ENCODE results near the gene UCP2.

UCP2 gene

DNA sequence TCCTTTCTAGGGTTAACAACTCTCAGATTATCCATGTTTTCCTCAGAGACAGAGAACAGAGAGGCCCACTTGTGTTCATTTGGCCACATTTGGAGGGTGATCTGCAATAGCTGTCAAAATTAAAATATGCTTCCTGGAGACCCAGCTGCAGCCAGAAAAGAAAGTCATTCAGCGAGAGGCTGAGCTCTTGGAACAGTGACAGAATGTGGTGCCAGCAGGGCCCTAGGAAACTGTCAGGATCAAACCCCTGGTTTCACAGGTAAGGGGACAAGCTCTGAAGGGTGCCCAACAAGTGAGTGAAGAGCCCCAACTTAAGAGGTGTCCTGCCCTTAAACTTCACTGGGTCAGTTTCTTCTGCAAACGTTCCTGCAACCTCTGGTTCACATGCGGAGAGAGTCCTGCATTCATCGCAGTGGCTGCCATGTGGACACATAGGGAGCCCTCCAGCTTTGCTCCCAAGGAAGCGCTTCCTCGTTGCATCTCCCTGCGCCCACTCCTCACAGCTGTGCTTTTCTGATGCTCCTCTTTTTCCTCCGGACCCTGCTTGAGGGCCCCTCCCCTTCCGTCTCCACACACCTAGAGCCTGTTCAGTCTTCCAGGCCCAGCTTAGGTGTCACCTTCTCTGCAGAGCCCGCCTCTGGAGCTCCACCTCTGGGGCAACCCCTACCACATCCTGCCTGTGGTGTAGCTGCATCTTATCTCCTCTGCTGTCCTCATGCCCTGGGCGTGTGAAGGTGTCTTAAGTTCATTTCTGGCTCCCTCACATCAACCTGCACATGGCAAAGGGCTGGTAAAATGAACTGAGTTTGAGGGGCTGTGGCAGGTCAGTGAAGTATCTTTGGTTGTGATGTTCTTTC lies 22.3 kb upstream of the UCP2 start:
- H3K4me3 ChIP-seq (ENCODE audit: low read length) = no peak overlapping the region

DNA sequence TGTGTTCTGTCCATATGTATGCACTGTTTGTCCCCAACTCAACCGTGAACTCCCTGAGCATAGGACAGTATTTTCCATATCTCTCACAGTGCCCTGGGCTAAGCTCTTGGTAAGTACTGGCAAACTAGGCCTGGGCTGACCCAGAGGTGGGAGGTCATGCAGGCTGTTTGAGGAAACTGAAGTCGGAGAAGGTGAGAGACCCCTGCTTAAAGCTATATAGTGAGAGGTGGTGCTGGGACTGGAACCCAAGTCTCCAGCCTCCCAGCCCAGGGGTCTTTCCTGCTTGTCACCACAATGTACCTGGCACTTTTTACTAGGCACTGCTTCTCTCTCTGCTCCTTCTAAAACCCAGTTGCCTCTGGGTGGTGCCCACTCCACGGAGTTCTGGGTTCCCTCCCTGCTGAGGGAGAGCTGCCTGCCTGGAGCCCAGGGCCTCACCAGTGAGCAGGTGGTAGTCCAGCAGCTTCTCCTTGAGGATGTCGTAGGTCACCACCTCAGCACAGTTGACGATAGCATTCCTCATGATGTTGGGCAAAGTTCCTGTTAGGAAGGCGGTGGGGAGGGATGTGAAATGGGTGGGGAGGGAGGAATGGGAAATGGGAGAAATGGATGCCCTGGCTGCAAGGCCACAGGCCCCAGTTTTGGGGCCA lies 21.5 kb upstream of the UCP2 start:
- TF ChIP-seq, protein P1, sequence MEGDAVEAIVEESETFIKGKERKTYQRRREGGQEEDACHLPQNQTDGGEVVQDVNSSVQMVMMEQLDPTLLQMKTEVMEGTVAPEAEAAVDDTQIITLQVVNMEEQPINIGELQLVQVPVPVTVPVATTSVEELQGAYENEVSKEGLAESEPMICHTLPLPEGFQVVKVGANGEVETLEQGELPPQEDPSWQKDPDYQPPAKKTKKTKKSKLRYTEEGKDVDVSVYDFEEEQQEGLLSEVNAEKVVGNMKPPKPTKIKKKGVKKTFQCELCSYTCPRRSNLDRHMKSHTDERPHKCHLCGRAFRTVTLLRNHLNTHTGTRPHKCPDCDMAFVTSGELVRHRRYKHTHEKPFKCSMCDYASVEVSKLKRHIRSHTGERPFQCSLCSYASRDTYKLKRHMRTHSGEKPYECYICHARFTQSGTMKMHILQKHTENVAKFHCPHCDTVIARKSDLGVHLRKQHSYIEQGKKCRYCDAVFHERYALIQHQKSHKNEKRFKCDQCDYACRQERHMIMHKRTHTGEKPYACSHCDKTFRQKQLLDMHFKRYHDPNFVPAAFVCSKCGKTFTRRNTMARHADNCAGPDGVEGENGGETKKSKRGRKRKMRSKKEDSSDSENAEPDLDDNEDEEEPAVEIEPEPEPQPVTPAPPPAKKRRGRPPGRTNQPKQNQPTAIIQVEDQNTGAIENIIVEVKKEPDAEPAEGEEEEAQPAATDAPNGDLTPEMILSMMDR (conservative IDR thresholded peaks at IDR 0.05; ENCODE audit: low read length) = no peak
- H3K4me3 ChIP-seq (ENCODE audit: low read length) = no peak overlapping the region
- DNase-seq (ENCODE audit: low read depth) = no peak

More for the DNA sequence above, 22.3 kb upstream of the UCP2 start:
- no peak for DNase-seq (ENCODE audit: low read depth)
- TF ChIP-seq, protein P1 (conservative IDR thresholded peaks at IDR 0.05; ENCODE audit: low read length) = no peak

DNA sequence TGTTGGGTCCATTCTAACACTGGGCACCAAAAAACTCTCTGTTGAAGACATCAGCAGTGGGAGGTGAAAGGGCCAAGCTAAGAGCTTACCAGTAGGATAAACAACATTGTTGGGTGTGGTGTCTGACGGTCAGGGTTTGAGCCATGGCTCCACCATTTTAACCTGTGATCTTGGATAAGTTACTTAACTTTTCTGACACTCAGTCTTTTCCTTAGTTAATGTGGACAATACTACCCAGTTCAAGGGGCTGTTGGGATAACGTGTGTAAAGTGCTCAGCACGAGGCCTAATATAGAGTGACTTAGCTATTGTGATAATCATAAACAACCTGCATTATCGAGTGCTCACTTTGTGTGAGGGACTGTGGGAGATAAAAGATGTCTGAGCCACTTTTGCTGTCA lies 20.2 kb upstream of the UCP2 start:
- DNase-seq (ENCODE audit: low read depth) = no peak
- TF ChIP-seq, protein P1 (conservative IDR thresholded peaks at IDR 0.05; ENCODE audit: low read length) = no peak
- H3K4me3 ChIP-seq (ENCODE audit: low read length) = no peak overlapping the region

DNA sequence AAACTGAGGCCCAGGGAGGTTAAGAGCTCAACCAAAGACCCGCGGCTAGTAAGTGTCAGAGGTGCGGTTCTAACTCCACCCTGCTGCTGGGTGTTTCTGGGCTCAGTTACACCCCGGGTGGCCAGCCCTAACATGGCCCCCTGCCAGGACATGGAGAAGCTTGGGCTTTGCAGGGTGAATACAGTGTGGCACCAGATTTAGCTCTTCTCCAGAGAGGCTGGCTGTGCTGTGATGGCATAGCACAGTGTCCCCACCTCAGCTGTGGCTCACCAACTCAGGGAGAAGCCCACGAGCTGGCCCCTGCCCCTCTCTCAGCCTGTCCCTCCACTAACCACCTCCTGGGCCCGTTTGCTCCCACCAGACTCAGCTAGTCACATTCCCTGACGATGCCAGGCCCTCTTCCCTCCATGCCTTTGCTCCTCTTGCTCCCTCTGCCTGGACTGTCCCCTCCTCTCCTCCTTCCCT lies 19.2 kb upstream of the UCP2 start:
- DNase-seq (ENCODE audit: low read depth) = no peak
- no peak overlapping the region for H3K4me3 ChIP-seq (ENCODE audit: low read length)
- TF ChIP-seq, protein P1 (conservative IDR thresholded peaks at IDR 0.05; ENCODE audit: low read length) = no peak

GRCh38 chr11:74000307-74001133 lies 17.9 kb upstream of the UCP2 start:
- TF ChIP-seq, protein P1 (conservative IDR thresholded peaks at IDR 0.05; ENCODE audit: low read length) = no peak
- no peak overlapping the region for H3K4me3 ChIP-seq (ENCODE audit: low read length)
- DNase-seq (ENCODE audit: low read depth) = no peak

GRCh38 chr11:73999581-74000306 lies 17.1 kb upstream of the UCP2 start:
- no peak overlapping the region for H3K4me3 ChIP-seq (ENCODE audit: low read length)
- TF ChIP-seq, protein P1 (conservative IDR thresholded peaks at IDR 0.05; ENCODE audit: low read length) = no peak
- no peak for DNase-seq (ENCODE audit: low read depth)

Measured in AG10803 (cell line).